Osteocyte (in vitro differentiated cells): Measurements from ENCODE around the gene CAMK2D. TPM values are rescaled to one million over a fixed set of nuclear protein-coding genes. Genes with fewer than 3 reads are reported as not detected.
A peak's percentile ranks its signal among the peaks of the same experiment; 100 is the strongest.

Experiments used
- DNase-seq: peaks from one replicate; pipeline ENCODE4 v3.0.0; 2021; ENCODE audit warnings: mixed read lengths; ENCODE audit not compliant: unreplicated experiment; ENCODE audit errors: extremely low spot score
- H3K27ac Mint-ChIP-seq: one replicate; pipeline ENCODE4 v1.8.0; 2021; ENCODE audit warnings: mild to moderate bottlenecking, mixed read lengths; ENCODE audit not compliant: unreplicated experiment
- H3K27me3 Mint-ChIP-seq: one replicate; pipeline ENCODE4 v1.8.0; 2021; ENCODE audit warnings: mixed read lengths; ENCODE audit not compliant: unreplicated experiment
- H3K36me3 Mint-ChIP-seq: one replicate; pipeline ENCODE4 v1.8.0; 2021; ENCODE audit warnings: mixed read lengths; ENCODE audit not compliant: unreplicated experiment
- H3K4me1 Mint-ChIP-seq: one replicate; pipeline ENCODE4 v1.8.0; 2021; ENCODE audit warnings: mixed read lengths; ENCODE audit not compliant: unreplicated experiment
- H3K4me3 Mint-ChIP-seq: one replicate; pipeline ENCODE4 v1.8.0; 2021; ENCODE audit warnings: mild to moderate bottlenecking, moderate library complexity, mixed read lengths; ENCODE audit not compliant: unreplicated experiment
- H3K9me3 Mint-ChIP-seq: one replicate; pipeline ENCODE4 v1.8.0; 2021; ENCODE audit warnings: mixed read lengths; ENCODE audit not compliant: unreplicated experiment
- CTCF ChIP-seq: fragments of 200-600 bp; sonication (generic); IDR thresholded peaks from 2 replicates; pipeline ENCODE4 v1.5.0; 2021; ENCODE audit warnings: antibody characterized with exemption, mild to moderate bottlenecking, moderate library complexity
- total RNA-seq: library from RNA; stranded (reverse); gene quantifications from 2 replicates; pipeline ENCODE4 v1.2.1, GENCODE V29; 2021

CAMK2D gene
- total RNA-seq, 1 donor from 2014 or later: 84.3 TPM

- DNase-seq: no peak
- Mint-ChIP-seq H3K27ac (no peak overlapping the region), H3K27me3 (no peaks in the 10 kb centered on the region), H3K36me3 (peaks cover 6% of the 10 kb centered on the region), H3K4me1 (peaks cover 9% of the 10 kb centered on the region), H3K4me3 (no peak overlapping the region), H3K9me3 (no peaks in the 10 kb centered on the region)
- TF ChIP-seq CTCF: no peak
These were observed 205.7 kb downstream of the CAMK2D start for GRCh38 chr4:113555868-113556267.

DNA sequence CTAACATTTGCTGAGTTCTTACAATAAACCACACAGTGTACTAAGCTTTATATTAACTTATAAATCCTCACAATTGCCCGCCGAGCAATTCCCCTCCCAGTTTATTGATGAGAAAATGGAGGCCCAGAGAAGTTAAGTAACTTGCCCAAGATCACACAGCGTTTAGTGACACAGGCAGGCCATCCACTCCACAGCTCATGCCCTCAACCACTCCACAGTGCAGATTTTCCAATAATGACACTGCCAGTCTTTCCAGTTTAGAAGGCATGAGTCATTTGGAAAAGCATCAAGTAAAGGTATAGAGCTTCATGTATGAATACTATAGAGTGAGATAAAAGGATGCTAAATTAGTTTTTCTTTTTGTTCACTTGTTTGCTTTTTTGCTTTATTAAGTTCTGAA, 208.5 kb downstream of the CAMK2D start:
- peaks cover 11% of the 10 kb centered on the region for H3K36me3 Mint-ChIP-seq
- TF ChIP-seq CTCF: no peak
- no peak for DNase-seq
- H3K27me3 Mint-ChIP-seq: no peaks in the 10 kb centered on the region
- no peaks in the 10 kb centered on the region for H3K4me1 Mint-ChIP-seq
- no peak overlapping the region for H3K27ac Mint-ChIP-seq
- no peaks in the 10 kb centered on the region for H3K9me3 Mint-ChIP-seq
- H3K4me3 Mint-ChIP-seq: no peak overlapping the region

- Mint-ChIP-seq H3K4me3 (no peak overlapping the region), H3K27me3 (no peaks in the 10 kb centered on the region), H3K4me1 (peaks cover 8% of the 10 kb centered on the region), H3K36me3 (peaks cover 13% of the 10 kb centered on the region), H3K9me3 (no peaks in the 10 kb centered on the region), H3K27ac (no peak overlapping the region)
- TF ChIP-seq CTCF: no peak
- DNase-seq: no peak
These were observed 211.0 kb downstream of the CAMK2D start for GRCh38 chr4:113550510-113550909.

- no peaks in the 10 kb centered on the region for H3K9me3 Mint-ChIP-seq
- peak overlapping the region; percentile 8 for H3K27ac Mint-ChIP-seq
- DNase-seq: no peak
- H3K4me1 Mint-ChIP-seq: peaks cover 8% of the 10 kb centered on the region
- peaks cover 20% of the 10 kb centered on the region for H3K36me3 Mint-ChIP-seq
- no peak overlapping the region for H3K4me3 Mint-ChIP-seq
- TF ChIP-seq CTCF: no peak
- no peaks in the 10 kb centered on the region for H3K27me3 Mint-ChIP-seq
These were observed 213.2 kb downstream of the CAMK2D start for GRCh38 chr4:113548303-113548702.

DNA sequence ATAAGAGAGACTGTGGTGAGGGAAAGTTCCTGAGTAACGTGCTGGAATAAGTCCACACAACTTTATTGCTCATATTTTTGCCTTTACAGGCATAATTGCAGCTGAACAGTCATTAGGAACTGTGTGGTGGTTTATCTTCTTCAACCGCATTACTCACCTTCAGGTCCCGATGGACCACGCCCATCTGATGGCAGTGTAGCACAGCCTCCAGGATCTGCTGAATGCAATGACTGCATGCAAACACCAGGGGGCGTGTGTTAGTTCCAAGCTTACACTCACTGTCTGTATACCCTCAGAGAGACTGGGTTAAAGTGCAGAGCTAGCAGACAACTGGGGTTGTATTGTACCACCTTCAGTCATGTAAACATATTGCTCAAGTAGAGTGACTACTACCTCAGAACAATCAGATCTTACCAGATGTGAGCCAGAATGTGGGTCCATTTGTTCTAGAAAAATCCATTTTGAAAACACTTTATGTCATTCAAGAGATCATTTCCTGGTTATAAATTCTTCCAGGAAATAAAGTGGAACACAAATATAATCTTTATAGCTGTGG, 214.0 kb downstream of the CAMK2D start:
- Mint-ChIP-seq H3K9me3 (no peaks in the 10 kb centered on the region), H3K4me1 (peaks cover 8% of the 10 kb centered on the region), H3K27ac (peak overlapping the region; percentile 8), H3K27me3 (no peaks in the 10 kb centered on the region), H3K4me3 (no peak overlapping the region), H3K36me3 (peaks cover 26% of the 10 kb centered on the region)
- peak; percentile 96 for TF ChIP-seq CTCF
- DNase-seq: peak; percentile 92
